Erythroblast (primary cell): ENCODE measurements around the gene SUPT4H1.

Source experiments
- GATA1 ChIP-seq: IDR thresholded peaks from 2 replicates; pipeline ENCODE4 v1.6.1; 2011; ENCODE audit warnings: low read depth, mild to moderate bottlenecking, control low read depth, low read length, moderate library complexity
- POLR2A ChIP-seq: IDR thresholded peaks from 2 replicates; pipeline ENCODE4 v1.6.1; 2011; ENCODE audit warnings: mild to moderate bottlenecking, low read length

DNA sequence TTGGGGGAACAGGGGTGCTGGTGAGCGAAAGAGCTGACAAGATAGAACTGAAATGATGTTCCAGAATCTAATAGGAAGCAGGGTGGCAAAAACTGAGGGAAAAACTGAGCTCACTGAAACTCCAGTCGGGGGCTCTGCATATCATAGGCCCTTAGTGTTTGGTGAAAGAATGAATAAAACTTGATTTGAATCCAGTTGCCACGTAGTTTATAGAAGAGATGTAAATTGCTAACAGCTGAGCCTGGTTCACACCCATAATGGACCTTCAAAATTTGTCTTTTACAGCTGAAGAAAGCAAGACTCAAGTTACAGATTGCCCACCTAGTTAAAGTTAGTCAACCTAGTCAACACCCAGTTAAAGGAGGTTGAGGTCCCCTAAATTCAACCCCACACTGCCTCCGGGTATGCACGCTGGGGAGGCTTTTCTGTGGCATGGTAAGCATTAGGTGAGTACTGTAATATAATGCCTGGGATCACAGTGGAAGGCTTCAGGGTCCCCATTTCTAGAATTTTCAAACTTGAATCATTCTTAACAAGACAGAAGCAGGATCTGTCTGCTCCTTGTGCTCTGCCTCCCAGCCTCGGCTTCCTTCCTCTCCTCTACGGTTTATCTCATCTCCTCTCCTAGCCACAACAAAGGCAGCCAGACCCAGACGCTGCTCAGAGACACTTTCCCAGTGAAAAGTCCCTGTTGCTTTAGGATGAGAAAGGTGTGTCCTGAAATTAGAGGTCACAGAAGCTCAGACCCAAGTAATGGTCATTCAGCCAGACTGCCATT, 26.9 kb upstream of the SUPT4H1 start:
- no peak for TF ChIP-seq POLR2A
- TF ChIP-seq GATA1 = no peak
